HG03066 (cell line): ENCODE data around the gene INPP5A.
"Not testable (repeated sequence)": the region's sequence is repeated elsewhere in the genome, so short reads cannot be mapped to it uniquely, and the experiment has no call there.

Experiments
- ATAC-seq: cut with Tn5 transposase; IDR thresholded peaks from one replicate; pipeline ENCODE4 v1.9.1; 2021; ENCODE audit warnings: low read depth; ENCODE audit not compliant: unreplicated experiment

Gene INPP5A

DNA sequence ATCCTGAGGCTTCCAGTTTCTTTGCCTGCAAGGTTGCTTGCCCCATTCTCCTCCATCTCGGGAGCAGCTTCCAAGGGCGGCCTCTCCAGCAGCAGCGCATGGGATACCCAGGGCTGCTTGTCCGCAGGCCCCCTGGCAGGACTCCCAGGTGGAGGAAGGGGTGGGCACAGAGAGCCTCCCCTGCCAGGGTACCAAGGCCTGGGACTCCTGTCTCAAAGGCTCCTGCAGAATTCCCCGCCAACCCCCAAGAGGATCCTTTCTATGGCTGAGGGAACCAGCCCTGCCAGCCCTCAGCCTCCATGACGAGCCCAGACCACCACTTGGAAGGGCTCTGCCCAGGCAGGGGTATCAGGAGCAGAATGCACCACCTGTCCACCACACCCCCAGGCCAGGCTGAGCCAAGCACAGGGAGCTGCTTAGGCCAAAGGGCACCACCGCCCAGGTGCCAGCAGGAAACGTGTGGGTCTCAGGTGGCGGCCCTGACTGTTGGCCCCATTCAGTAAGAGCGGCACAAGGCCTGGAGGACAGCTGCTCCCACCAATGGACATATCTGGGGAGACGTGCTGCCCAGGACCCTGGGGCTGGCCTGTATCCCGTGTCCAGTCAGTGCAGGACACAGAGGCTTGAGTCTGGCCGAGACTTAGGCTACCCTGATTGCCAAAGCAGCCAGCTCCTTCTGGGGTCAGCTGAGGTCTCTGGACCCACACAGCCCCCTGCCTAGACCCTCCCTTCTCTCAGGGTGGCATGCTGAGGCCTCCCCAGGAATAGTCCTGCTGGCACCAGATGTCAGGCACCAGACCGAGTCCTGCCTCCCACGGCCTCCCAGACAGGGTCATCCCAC lies 33.8 kb upstream of the INPP5A start:
- ATAC-seq, result no peak

DNA sequence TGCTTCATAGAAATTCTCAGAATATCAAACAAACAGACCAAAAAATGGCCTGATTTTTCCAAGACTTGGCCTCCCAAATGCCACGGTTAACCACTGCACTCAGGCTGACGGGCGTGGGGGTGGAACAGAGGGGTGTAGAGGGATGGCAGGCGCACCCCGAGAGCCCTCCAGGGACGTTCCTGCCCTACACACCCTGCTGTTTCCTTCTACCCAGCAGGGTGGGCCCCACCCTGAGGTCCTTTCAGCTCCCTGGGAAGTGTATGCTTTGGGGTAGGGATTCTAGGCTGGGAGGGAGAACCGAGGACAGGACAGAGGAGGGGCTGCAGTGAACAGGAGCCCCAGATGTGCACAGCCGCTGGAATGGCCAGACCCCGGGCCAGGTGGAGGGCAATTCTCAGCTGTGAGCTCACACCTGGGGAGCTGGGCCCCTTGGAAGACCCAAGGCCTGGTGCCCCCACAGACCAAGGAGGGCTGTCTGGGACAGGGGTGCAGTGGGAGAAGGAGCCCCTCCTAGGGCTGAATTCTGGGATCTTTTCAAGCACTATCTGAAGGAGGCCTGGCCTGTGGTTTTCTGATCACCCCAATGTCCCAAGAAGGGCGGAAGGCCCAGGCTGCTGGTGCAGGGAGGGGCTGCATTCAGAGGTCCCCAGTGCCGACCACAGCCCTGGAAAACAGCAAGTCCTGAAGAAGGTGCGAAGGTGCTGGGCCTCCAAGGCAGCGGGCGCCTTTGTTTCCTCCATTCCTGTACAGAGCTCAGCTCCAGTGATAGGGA lies 32.9 kb upstream of the INPP5A start:
- ATAC-seq, result no peak

DNA sequence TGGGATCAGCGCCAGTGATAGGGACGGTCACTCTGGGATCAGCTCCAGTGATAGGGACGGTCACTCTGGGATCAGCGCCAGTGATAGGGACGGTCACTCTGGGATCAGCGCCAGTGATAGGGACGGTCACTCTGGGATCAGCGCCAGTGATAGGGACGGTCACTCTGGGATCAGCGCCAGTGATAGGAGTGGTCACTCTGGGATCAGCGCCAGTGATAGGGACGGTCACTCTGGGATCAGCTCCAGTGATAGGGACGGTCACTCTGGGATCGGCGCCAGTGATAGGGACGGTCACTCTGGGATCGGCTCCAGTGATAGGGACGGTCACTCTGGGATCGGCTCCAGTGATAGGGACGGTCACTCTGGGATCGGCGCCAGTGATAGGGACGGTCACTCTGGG lies 32.0 kb upstream of the INPP5A start:
- not testable (repeated sequence) for ATAC-seq

DNA sequence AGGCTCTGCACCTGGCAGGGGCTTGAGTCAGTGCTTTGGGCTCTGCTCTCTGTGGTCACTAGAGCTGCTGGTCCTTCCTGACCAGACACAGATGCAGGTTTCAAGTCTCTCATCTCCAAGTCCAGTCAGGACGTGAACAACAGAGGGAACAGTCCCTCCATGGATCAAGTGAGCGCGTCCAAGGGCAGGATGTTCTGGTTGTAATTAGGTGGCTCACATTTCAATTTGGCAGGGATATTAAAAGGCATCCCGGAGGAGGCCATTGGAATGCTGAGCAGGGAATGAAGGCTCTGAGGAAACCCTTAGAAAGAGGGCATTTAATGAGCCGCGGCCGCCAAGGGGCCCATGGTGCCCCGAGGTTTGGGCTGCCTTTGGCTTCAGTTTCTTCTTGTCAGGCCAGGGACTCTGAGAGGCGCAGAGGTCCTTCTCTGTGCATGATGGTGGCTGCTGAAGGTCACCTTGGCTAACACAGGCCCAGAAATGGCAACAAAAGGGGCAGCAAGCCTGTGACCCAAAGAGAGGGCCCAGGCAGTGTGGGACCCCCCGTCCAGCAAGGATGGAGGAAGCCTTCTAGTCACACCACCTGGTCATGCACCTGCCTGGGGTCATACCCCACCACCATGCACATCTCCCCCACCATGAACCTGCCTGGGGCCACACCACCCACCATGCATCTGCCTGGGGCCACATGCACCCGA lies 30.7 kb upstream of the INPP5A start:
- no peak for ATAC-seq

DNA sequence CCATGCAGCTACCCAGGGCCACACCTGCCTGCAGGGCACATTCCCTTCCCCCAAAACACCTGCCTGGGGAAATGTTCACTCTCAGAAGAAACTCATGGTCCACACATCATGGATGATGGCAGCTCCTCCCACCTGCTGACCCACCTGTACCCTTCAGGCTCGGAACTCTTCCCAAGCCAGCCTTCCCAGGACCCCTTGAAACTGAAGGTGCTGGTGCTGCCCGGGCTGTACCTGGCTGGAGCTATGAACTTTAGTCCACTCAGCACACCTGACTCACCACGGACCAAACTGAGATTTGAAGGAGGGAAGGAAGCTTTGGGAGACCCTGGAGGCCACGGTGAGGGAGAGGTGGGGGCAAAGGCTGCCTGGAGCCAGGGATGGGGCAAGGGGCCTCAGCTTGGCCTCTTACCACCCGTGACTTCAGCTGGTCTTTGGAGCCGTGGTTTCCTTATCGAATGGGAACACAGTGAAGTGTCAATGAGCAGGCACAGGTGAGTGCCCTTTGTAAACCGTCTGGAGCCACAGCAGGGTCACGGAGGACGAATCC lies 30.1 kb upstream of the INPP5A start:
- no peak for ATAC-seq

DNA sequence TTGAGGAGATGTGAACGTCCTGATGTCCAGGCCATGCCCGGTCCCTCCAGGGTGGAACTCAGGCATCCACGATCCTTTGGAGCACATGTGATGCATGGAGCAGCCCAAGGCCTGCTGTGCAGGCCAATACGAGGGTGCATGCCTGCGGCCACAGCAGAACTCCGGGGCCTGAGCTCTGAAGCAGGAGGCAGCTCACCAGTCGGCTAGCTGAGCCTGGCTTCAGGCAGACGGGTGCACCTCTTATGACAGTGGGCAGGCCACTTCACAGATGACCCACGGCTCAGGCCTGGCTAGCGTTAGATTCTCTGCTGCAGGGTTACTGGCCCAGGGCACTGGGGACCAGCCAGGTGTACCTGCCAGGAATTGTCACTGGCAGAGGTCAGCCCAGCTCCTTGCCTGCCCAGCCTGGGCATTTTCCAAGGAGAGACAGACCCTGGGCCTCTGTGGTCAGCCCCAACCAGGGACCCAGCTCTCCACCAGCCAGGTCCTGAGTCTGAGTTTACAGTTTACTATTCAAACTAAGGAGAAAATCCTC lies 29.6 kb upstream of the INPP5A start:
- no peak for ATAC-seq

DNA sequence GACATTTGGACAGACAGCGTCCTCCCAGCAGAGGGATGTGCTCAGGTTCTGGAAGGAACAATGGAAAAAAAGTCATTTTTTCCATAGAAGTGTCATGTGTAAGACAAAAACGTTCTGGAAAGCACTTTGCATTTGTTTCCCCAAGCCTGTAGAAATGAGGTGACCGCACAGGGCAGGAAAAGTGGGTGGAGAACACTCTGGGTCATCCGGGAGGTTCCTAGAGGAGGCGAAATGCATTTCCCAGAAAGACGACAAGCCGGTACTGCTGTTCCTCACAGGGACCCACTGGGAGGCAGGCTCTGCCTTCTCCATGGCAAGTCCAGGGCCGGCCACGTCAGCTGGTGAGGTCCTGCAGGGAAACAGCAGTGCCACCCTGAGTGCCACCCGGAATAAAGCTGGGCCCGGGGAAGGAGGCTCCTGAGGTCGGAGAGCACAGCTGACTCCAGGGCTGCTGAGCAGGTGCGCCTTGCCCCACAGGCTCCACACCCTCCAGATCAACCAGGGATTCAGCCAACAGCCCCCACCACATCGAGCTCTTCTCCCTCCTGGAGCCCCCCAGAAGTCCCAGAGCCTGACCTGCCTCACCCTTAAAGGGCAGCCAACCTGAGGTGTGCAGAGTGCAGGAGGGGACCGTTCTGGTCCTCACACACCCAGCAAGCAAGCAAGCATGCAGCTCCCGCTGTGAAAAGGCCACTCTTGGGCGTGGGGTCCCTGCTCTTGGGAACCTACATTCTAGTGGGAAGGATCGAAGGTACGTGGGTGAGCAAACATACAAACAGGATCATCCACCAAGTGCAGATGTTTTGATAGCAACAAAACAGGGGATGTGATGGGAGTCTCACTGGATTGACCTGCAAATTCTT lies 28.8 kb upstream of the INPP5A start:
- no peak for ATAC-seq

DNA sequence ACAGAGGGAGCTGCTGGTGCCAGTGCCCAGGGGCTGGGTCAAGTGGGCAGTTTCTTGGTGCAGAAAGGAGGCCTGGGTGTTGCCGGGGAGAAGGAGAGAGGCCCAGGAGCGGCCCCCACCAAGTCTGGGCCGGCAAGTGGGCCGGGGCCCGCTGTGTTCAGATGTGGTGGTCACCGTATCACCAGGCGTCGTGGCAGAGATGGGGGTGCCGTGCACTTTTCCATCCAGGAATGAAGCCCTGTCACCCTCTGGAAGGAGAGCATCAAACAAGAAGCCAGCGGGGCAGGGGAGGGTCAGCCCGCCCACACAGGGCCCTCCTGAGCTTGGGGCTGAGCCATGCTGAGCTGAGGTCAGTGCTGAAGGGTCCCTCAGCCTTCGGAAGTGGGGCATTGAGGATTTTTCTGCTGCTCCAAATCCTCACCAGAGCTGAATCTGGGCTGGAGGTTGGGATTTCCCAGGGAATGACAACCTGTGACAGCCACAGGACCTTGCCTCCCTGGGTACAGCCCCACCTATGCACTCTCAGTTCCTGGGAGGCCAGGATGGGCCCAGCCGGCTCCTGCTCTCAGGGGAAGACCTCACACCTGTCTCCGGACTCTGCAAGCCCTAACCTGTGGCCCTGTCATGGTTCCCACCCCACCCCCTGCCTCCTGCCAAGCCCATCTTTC lies 27.9 kb upstream of the INPP5A start:
- ATAC-seq, result no peak

DNA sequence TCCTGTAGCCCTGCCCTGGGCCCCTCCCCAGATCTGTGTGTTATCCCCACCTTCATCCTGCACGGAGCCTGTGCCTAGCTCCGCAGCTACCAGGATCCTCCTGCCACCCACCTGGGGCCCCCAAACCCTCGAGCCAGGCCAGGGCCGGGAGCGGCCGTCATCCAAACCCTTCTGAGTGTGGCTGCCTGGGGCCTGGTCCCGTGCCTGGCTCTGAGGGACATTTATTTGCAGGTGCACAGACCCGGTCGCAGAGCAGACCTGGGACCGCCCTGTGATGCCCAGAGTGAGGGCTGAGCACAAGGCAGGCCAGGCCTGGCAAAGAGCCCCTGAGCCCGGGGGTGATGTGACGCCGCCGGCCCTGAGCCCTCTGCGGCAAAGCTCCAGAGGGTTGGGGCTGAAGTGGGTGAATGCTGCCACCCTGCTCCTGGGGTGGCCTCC lies 27.4 kb upstream of the INPP5A start:
- ATAC-seq, result no peak

DNA sequence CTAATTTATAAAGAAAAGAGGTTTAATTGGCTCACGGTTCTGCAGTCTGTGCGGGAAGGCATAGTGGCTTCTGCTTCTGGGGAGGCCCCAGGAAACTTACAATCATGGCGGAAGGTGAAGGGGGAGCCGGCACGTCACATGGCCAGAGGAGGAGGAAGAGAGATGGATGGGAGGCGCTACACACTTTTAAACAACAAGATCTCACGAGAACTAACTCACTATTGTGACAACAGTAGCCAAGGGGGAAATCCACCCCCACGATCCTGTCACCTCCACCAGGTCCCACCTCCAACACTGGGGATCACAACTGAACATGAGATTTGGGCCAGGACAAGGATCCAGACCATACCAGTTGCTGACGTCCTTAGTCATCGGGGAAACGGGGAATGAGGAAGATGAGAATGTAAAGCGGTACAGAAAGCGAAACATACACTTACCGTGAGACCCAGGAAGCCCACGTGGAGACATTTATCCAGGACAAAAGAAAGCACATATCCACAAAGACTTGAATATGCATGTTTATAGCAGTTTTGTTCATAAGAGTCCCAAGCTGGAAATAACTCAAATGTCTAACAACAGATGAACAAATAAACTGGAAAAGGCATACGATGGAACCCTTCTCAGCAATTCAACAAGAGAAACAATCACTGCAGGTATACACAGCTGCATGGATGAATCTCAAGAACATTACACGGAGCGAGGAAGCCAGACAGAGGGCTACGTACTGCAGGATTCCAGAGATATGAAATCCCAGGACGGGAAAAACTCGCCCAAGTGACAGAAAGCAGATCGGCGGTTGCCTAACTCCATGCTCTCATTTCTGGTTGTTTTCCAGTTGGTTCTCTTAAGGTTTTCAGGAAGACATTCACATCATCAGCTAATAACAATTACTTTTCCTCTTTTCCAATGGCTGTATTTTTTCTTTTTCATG lies 26.2 kb upstream of the INPP5A start:
- ATAC-seq, result no peak

DNA sequence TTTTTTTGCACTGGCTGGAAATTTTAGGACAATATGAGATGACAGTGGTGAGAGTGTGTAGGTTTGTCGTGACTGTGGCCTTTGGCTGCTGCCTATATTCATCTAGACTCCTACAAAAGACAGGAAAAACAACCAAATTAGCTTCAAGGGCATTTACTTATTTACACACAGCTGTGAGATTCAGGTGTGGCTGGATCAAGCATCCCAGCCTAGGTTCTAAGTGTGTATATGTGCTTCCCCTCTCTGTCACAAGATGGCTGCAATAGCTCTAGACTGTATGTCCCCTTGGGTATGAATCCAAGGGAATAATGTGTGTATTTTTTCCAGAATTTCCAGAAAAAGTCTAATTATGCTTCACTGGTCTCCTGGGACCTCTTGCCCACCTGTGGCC lies 25.5 kb upstream of the INPP5A start:
- no peak for ATAC-seq

DNA sequence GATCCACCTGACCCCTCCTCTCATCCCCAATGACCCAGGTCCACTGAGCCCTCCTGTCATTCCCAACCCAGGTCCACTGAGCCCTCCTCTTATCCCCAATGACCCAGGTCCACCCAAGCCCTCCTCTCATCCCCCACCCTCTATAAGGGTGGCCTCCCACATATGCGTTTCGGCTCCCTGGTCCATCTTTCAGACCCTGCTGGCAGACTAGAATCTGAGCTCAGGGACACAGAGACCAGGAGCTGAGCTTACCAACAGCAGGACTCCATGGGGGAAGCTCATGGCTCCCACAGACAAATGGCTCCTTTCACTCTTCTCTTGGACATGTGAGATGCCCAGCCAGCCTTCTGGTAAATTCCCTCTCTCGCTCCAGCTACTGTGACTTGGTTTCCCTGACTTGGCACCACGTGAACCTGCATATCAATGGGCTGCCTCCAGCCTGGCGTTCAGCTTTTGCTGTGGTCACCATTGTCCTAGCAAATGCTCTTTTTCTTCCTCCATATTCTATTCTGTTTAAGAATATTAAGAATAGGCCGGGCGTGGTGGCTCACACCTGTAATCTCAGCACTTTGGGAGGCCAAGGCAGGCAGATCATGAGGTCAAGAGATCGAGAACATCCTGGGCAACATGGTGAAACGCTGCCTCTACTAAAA lies 24.8 kb upstream of the INPP5A start:
- ATAC-seq, result no peak

DNA sequence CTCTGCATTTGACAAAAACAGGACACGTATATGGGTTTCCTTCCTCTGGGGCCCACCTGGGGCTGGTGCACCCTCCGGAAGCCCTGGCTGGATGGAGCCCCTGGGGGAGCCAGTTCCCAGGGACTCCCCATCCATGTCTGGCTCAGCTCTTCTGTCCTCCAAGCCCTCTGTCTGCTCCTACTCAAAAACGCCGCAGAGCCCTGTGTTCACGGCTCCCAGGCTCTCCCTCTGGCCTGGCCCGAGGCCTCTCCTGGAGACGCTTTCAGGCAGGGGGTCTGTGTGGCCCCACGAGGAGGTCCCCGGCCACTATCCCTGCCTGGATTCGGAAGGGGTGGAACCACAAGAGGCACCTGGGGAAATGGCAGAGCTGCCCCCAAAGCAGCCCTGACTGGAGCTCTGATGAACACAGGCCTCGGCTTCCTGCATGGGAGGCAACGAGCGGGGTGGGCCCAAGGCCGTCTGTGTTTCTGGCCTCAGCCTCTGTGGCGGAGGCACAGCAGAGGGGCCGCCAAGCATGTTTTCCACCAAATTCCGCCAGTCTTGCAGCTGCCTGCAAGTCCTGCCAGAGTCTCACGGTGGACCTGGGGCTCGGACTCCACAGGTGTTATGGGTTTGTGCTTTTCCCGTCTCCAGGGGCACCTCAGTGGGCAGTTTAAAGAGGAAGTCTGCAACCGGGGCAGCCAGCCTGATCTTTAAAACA lies 22.6 kb upstream of the INPP5A start:
- ATAC-seq, result no peak

DNA sequence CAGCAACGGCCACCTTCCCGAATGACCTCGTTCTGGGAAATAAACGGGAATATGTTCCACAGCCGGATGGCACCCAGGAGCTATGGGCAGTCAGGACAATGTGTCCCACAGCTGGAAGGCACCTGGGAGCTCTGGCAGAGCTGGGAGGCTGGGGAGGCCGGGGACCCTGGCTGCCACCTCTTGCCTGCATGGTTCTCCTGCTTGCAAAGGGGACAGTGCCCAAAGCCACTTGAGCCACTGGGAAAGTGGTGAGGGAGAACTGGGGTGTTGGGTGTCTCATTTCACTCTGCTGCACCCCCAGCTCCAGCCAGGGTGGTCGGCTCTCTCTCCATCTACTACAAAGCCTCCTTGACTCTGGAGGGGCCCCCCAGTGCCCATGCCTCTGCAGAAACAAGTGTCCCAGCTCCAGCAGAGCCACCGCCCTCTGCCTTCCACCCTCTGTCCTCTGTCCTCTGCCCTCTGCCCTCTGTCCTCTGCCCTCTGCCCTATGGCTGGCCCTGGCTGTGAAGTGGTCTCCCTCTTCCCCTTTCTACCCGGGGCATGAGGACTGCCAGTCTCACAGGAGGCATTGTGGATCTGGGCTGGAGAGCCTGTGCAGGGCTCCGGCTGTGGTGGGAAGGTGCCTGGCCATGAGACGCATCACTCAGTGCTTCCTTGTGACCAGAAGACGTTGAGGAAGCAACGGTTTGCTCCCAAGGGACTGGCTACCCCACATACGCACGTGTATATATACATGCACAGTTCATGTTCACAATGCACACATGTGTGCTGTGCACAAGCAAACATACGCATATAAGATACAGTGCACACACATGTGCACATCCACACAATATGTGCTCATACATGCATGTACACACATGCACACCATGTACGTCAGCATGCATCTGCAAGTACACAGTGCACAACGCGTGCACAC lies 21.5 kb upstream of the INPP5A start:
- no peak for ATAC-seq

DNA sequence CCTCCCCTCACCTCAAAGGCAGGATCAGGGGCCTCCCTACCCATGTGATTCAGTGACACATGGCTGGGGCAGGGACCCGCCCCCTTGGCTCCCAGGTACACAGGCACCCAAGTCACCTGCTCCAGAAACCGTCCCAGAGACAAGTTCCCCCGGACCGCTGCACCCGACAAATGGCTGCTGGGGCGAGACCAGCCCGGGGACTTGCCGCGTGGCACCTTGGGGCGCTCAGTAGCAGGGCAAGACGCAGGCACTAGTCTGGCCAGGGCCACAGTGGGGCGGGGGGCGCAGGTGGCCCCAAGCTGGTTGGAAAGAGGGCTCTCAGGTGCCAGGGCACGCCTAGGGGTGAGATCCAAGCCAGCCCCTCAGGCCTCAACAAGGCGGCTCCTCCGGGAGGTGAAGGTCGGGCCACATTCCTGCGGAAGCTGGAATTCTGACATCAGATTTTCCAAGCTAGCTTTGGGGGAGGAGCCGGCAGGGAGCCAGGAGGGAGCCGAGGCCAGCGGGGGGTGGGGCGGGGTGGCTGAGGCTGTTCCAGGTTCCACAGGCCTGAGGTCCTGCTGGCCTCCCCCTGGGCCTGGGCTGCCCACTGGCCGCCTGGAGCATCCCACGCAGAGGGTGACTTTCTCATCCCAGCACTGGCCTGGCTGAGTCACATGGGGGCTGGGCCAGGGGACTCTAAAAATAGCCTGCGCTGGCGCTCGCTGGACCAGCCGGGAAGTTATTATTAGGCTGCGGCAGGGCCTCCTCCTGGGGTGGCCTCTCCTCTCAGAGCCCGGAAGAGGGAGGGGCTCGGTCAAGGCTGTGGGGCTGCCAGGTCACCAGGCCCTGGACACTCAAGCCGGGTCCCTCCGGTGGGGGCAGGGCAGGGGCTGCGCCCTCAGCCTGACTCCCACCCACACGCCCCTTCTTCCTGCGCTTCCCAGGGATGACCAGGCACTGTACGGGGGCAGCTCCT lies 20.5 kb upstream of the INPP5A start:
- ATAC-seq, result no peak
